GM18858 (cell line): Measurements from ENCODE around the gene TMEM39B.
"Not testable (repeated sequence)": the region's sequence is repeated elsewhere in the genome, so short reads cannot be mapped to it uniquely, and the experiment has no call there.

Experiments
- ATAC-seq: cut with Tn5 transposase; IDR thresholded peaks from one replicate; pipeline ENCODE4 v1.9.1; 2021; ENCODE audit not compliant: unreplicated experiment

The TMEM39B gene

DNA sequence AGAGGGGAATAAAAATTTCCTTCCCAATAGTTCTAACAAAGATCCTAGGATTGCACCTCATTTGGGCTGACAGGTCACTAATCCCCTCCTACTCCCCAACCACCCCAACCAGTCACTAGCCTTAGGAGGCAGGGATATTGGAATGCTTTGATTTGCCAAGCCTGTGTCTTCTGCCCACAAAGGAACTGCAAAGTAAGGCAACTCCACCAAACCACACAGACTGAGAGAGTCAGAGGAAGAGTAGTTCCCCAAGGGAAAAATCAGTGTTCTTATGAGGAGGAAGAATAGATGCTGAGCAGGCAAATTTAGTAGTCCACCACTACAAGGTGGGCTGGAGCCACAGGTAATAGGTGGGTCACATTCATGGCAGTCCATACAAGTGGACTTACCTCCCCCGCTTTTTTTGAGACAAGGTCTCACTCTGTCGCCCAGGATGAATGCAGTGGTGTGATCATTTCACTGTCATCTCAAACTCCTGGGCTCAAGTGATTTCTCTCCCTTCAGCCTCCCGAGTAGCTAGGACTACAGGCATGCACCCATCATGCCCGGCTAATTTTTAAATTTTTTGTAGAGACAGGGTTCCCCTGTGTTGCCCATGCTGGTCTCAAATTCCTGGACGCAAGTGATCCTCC, 3.7 kb upstream of the TMEM39B start:
- ATAC-seq = no peak

DNA sequence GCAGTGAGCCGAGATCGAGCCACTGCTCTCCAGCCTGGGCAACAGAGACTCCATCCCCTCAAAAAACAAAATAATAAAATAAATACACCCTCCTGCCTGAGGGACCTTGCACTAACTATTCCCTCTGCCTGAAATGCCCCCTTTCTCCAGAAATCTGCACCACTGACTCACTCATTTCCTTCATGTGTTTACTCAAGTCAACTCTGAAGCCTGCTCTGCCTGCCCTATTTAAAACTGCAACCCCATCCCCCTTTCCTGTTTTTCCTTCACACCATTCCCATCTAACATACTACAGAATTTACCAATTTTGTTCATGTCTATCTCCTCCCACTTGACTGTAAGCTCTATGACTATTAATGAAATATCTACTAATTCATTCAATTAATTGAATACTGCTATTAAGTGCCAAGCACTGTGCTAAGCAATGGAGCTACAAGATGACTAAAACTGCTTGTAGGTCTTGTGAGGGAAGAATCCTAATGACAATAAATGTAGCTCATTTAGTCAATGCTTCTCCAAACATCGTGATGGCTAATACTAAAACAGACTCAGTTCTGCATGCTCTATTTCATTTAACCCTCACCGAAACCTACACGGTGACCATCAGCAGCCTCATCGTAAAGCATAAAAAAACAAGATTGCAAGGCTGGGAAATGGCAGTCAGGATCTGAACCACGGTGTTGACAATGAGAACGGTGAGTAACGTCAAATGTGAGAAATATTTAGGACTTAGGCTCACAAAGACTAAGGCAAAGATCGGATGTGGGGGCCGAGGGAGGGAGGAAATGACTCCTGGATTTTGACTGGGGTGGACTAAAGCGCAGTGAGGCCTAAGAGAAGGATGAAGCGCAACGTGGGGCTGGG, 749 bp upstream of the TMEM39B start:
- no peak for ATAC-seq

DNA sequence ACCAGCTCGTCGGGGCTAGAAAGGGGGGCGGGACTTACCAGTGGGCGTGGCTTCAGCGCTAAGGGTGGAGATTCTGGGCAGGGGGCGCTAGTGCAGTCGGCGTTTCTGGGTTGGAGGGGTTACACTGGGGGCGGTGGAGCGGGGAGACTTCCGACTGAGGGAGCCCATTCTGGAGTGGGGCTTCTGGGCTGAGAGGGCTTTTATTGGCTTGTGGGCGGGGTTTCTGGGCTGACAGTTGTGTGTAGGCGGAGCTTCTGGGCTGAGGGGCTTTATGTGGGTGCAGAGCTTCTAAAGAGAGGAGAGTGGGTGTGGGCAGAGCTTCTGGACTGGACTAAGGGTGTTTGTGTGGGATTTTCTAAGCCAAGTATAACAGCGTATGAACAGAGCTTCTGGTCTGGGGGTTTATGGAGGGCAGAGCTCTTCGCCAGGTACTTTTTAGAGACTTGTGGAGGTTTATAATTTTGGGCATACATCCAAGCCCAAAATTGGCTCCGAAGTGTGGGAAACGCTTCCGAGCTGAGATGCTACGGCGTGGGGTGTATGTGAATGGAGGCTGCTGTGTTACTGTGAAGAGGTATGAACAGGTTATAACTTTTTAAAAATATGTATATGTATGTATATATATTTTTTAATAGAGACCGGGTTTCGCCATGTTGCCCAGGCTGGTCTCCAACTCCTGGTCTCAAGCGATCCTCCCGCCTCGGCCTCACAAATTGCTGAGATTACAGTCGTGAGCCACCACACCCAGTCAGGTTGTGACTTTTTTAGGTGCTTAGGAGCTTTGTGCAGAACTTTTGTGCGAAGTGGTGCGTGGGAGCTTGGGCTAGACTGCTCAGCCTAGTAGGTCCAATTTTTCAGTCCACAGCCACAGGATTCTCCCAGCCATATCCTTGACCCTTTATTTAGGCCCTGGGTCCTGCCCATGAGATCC, 825 bp downstream of the TMEM39B start:
- peak; percentile 16 for ATAC-seq

DNA sequence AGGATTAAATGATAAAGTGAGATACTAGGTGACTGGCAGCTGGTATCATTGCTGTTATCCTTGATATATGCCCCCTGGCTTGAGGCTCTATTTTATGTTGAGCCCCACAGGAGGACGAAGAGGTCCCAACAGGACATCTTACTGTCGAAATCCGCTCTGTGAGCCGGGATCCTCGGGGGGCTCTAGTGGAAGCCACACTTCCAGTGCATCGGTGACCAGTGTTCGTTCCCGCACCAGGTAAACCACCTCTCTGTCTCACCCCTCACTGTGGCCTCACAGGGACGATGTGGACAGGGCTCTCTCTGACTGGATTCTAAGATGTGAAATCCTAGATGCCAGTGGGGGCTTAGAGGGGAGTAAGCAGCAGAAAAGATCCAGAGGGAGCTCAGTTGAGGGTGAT, 2.1 kb downstream of the TMEM39B start:
- ATAC-seq = no peak

DNA sequence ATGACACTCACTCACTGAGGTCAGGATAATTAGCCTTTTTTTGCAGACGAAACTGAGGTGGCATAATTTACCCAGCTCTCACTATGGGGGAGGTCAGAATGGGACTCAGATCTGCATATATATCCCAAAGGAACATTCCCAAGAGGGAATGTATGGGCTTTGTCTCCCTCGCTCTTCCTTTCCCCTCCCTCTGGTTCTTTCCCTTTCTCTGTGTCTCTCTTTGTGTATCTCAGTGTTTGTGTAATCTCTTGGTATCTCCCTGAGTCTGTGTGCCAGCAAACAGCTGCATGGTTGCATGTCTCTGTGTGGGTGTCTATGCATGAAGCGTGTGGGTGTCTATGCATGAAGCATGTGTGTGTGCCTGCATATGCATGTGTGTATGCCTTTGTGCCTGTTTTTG, 4.7 kb downstream of the TMEM39B start:
- ATAC-seq = no peak

DNA sequence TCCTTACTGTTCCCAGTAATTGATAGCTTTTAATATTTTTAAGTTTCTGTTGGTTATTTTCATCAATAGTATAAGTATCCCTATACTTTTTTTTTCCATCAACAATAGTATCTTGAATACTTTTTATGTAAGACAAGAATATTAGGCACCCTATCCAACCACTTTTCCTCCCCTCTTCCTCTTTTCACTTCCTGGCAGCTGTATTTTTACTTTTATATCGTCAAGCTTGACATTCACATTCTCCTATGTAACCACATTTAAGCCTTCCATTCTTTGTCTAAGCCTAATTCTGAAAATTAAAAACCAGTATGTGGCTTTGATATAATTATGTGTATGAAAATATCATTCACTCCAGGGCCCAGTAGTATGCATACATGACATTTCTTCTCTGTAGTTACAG, 9.3 kb downstream of the TMEM39B start:
- no peak for ATAC-seq

DNA sequence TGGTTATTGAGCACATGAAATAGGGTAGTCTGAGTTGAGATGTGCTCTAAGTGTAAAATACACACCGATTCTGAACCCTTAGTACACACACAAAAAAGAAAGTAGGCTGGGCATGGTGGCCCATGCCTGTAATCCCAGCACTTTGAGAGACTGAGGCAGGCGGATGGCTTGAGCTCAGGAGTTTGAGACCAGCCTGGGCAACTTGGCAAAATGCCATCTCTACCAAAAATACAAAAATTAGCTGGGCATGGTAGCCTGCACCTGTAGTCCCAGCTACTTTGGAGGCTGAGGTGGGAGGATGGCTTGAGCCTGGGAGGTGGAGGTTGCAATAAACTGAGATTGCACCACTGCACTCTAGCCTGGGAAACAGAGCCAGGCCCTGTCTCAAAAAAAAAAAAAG, 13.6 kb downstream of the TMEM39B start:
- not testable (repeated sequence) for ATAC-seq

DNA sequence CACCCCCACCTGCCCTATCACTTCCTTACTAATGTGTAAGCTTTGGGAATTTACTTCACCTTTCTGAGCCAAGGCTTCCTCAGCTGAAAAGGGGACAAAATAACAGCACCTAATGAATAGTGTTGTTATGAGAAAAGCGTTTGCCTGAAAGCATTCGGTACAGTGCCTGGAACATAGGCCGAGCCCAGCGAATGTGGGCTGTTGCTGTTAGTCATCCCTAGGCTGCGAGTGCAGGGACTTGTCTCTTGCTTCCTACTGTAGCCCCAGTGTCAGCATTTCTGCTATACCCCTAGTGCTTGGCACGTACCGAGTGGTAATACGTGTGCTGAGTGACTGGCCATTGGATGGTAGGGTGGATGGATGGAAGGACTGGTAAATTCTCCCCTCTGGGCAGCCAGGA, 18.4 kb downstream of the TMEM39B start:
- ATAC-seq = no peak

DNA sequence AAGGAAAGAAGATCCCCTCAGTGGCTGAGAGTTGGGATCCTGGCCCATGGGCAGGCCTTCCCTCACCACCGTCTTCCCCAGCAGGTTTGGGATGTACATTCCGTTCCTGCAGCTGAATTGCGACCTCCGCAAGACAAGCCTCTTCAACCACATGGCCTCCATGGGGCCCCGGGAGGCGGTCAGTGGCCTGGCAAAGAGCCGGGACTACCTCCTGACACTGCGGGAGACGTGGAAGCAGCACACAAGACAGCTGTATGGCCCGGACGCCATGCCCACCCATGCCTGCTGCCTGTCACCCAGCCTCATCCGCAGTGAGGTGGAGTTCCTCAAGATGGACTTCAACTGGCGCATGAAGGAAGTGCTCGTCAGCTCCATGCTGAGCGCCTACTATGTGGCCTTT, 18.9 kb downstream of the TMEM39B start:
- ATAC-seq = no peak

DNA sequence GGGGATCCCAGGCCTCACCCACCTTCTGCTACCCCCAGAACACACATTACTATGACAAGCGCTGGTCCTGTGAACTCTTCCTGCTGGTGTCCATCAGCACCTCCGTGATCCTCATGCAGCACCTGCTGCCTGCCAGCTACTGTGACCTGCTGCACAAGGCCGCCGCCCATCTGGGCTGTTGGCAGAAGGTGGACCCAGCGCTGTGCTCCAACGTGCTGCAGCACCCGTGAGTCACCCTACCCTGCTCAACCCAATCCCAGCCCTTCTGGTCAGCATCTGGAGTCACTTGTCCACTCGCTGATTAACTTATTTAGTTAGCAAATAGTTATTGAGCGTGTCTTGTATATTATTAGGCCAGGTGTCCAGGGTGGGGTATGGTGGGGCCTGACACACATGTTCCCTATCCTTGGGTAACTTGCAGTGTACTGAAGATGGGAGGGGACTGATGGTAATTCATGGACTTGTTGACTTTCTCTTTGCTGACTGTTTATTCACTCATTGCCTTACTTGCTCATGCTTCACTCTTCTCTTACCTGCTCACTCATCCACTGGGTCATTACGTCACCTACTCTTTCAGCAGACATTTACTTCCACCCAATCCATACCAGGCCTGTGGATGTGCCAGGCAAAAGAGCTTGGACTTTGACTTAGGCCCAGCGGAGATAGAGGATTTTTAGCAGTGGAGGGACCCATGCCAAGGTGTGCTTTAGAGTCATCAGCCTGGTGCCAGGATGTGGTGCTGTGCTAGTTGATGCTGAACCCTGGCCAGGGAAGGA, 22.2 kb downstream of the TMEM39B start:
- ATAC-seq = no peak

DNA sequence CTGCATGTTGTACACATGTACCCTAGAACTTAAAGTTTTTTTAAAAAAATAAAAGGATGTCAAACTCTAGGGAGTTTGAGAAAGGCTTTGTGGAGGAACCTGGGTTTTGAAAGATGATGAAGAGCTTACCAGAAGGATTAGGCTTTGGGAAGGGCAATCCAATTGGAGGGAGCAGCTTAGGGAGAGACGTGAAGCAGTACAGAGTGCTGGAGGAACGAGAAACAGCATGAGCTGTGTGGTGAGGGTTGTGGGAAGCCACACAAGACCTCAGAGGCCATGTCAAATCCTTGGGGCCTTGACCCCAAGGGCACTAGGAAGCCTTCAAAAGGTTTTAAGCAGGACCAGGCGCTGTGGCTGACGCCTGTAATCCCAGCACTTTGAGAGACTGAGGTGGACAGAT, 26.7 kb downstream of the TMEM39B start:
- no peak for ATAC-seq

DNA sequence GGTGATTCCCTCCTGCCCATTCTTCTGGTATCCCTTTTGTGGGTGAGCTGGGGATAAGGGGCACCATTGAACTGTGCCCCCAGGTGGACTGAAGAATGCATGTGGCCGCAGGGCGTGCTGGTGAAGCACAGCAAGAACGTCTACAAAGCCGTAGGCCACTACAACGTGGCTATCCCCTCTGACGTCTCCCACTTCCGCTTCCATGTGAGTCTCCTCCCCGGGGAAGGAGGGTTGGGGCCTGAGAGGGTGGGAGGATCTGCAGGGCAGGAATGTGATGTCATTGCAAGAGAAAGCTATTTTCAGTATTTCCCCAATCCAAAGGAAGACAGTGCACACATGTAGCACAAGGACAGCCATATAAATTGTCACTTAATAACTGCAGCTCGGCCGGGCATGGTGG, 27.6 kb downstream of the TMEM39B start:
- no peak for ATAC-seq

DNA sequence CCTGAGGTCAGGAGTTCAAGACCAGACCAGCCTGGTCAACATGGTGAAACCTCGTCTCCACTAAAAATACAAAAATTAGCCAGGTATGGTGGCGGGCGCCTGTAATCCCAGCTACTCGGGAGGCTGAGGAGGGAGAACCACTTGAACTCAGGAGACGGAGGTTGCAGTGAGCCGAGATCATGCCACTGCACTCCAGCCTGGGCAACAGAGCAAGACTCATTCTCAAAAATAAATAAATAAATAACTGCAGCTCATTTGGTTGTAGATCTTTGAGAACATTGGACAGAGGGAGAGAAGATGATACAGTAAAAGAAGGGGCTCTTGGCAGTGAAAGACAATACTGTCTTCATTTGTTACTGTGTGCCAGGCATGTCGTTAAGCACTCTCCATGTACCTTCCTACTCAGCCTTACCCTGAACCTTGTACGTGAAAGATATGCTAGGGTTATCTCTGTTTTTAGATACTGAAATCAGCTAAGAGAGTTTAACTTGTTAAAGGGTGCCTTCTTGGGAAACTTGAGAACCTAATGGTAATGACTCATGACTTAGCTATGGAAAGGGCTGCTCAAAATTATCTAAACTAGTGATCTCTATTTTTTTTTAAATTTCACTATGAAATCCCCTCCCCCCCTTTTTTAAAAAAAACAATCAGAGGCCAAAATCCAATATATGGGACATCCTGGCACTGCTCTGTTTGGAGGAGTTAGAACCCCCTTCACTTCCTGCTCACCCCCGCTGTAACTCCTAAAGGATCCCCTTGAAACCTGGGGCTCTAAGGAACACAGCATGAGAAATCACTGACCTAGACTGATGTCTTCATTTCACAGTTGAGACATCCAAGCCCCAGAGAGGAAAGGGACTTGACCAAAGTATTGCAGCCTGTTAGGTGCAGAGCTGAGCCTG, 28.3 kb downstream of the TMEM39B start:
- no peak for ATAC-seq

DNA sequence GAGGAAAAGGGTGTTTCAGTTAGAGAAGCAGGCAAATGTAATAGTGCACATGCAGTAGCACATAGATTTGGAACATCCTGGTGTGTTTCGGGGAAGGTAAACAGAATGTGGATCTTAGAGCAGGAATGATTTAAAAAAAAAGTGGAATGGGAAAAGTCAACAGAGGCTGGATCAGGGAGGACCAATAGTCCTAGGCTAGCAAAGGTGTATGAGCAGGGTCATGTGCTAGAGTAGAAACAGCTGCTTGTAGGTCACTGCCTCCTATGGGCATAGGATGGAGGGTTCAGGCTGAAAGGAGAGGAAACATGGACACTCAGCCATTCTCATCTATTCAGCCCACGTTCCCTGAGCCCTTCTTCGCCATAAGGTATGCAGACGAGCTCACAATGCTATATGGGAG, 31.4 kb downstream of the TMEM39B start:
- ATAC-seq = no peak

DNA sequence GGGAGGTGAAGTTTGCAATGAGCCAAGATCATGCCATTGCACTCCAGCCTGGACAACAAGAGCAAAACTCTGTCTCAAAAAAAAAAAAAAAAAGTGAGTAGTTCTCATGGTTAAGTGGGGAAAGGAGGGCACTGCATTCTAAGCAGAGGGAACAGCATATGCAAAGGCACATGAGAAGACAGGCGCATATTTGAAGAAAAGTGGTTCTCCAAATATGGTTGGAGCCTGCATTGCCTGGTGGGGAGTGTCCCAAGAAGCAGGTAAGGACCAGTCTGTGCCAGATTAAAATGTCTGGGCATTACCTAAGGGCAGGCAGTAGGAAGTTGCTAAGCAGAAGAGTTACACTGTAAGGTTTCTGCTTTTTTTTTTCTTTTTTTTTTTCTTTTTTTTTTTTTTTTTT, 32.6 kb downstream of the TMEM39B start:
- no peak for ATAC-seq

DNA sequence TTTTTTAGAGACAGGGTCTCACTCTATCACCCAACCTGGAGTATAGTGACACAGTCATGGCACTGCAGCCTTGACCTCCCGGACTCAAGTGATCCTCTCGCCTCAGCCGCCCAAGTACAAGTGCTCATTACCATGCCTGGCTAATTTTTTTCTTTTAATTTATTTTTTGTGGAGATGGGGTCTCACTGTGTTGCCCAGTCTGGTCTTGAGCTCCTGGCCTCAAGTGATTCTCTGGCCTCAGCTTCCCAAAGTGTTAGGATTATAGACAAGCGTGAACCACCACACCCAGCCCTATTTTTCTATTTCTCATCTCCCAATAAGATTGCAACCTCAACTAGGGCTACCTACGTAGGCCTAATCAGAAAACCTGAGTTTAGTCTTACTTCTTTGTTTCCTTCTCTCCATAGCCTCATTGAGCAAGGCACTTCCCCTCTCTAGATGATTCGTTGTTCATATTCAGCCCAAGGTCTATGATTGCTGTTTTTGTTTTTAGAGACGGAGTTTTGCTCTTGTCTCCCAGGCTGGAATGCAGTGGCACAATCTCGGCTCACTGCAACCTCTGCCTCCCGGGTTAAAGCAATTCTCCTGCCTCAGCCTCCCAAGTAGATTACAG, 34.0 kb downstream of the TMEM39B start:
- no peak for ATAC-seq

DNA sequence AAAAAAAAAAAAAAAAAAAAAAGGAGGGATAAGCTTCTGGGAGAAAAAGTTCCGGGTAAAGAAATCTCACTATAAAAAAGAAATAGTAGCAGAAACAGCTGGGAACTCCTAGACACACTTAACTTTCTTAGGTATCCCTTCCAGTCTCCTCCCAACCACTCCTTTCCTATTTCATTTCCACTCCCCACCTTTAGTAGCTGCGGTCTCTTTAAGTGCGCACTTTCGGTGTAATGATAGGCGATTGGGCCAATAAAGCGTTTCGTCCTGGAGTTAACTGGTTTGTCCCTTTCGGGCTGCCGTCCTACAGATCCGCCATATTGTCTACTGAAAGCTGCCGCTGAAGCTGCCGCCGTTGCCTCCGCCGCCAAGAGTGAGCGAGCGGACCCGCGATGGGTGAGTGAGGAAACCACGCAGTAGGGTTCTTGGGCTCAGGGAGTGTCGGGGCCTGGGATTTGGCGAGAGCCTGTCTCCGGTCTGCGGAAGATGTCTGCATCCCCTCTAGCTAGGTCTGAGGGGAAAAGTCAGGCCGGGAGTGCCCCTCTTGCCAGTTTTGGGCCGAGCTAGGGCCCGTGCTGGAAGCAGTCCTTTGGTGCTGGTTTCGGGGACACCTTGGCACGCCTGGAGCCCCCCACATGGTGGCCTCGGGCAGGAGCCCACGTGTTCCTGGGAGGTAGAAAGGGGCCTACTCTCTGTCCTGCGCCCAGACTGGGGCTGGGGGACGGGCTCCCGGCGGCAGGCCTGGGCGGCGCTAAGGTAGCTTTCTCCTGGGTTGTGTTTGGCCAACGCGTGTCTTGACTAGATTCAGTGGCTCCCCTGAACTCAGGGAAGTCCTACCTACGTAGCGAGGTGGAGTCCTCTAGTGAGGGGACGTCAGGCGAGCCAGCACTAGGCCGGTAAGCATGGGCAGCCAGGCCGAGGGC, 35.3 kb downstream of the TMEM39B start, which contains the start of gene KPNA6:
Gene KPNA6 (plus strand): TSS at position 315 of the 920 bp plus-strand sequence. CDS start 75 bp downstream, at position 390.
- peak; percentile 42 for ATAC-seq

DNA sequence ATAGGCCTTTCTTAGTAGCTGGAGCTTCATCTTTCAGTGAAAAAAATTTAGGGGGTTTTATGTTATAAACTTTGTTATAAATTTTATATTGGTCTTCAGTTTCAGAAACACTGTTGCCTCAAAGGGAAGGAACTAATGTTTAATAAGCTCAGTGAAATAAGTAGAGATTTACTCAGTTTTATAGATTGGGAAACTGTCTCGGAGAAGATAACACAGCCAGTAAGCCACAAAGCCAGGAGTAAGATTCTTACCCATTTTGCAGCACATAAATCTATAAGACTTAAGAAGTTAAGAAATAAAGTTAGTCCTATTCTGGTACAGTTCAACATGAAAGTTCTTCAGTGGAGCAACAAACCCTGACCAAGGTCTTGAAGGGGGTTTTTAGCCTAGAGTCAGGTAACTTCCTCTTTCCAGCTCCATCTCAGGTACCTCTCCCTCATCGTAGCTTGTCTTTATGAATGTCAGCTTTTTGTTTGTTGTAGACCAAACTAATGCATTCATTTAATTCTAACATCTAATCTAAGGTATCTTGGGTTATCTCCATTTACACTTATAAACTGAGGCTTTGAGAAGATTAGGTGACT, 38.4 kb downstream of the TMEM39B start:
- no peak for ATAC-seq
